ENCODE results near the gene NUBP1.

The NUBP1 gene

DNA sequence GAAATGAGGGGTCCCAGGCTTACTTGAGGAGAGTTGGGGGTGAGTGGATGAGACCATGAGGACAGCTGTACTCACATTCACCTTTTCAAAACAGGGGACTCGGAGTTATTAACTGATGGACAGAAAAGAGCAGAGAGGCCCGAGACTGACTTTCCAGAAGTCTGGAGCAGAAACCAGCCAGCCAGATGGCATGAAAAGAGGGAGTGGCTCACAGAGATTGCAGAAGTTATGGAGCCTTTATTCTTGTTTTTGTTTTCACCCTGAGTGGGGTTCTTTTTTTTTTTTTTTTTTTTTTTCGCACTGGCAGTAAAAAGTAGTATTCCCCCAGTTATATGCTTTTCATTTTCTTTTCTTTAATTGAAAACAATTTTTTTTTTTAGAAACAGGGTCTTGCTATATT lies 56.1 kb downstream of the NUBP1 start:
- no peak overlapping the region for H3K4me3 ChIP-seq (ENCODE audit: low read depth, low read length)
- no peak for DNase-seq (ENCODE audit: low read depth)
- TF ChIP-seq, protein P1, sequence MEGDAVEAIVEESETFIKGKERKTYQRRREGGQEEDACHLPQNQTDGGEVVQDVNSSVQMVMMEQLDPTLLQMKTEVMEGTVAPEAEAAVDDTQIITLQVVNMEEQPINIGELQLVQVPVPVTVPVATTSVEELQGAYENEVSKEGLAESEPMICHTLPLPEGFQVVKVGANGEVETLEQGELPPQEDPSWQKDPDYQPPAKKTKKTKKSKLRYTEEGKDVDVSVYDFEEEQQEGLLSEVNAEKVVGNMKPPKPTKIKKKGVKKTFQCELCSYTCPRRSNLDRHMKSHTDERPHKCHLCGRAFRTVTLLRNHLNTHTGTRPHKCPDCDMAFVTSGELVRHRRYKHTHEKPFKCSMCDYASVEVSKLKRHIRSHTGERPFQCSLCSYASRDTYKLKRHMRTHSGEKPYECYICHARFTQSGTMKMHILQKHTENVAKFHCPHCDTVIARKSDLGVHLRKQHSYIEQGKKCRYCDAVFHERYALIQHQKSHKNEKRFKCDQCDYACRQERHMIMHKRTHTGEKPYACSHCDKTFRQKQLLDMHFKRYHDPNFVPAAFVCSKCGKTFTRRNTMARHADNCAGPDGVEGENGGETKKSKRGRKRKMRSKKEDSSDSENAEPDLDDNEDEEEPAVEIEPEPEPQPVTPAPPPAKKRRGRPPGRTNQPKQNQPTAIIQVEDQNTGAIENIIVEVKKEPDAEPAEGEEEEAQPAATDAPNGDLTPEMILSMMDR (IDR thresholded peaks at IDR 0.05; ENCODE audit: low read depth, low read length, missing control alignments), result no peak

DNA sequence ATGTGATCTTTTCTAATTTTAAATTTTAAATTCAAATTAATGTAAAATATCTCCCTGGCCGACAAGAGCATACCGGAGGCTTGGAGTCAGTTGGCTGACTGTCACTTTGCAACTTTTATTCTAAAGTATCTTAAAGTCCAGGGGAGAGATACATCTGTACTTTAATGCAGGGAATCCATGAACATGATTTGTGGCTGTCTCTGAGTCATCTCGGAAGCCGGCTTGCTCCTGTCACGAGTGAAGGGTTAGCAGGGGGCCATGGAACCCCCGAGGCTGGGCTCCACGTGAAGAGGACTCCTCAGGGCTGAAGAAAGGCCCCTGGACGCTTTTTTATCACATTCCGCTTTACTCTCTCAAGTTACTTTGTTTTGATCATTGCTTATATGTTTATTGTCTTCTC lies 61.7 kb downstream of the NUBP1 start:
- DNase-seq (ENCODE audit: low read depth), result no peak
- H3K4me3 ChIP-seq (ENCODE audit: low read depth, low read length), result no peak overlapping the region
- TF ChIP-seq, protein P1 (IDR thresholded peaks at IDR 0.05; ENCODE audit: low read depth, low read length, missing control alignments), result no peak

DNA sequence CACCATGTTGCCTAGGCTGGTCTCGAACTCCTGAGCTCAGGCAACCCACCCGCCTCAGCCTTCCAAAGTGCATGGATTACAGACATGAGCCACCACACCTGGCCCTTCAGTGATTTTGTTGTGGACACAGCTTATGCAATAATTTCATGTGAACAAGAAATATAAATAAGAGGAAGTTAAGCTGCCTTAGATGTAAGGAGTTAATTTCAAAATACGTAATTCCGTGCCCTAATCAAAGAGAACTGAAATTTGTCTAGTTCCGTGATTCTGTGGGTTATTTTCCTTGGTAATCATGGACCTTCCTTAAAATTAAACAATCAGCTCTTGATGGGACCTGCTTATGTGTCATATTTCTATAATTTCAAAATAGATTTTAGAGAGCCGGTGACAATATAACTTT lies 63.1 kb downstream of the NUBP1 start:
- DNase-seq (ENCODE audit: low read depth), result no peak
- no peak overlapping the region for H3K4me3 ChIP-seq (ENCODE audit: low read depth, low read length)
- TF ChIP-seq, protein P1 (IDR thresholded peaks at IDR 0.05; ENCODE audit: low read depth, low read length, missing control alignments), result no peak

DNA sequence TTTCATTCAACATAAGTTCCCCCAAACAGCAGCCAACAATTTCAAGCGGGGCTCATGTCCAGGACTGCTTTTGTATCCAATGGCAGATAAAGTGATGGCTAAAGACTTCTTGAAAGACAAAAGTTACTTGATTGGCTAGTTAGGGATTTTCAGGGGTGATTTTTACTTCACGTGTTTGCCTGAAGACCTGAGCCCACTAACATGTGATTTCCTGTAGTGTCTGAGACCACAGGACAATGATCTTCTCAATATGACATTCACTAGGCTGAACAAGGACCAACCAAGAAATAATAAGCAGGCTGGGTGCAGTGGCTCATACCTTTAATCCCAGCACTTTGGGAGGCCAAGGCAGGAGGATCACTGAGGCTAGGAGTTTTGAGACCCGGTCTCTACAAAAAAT lies 64.6 kb downstream of the NUBP1 start:
- H3K4me3 ChIP-seq (ENCODE audit: low read depth, low read length), result no peak overlapping the region
- TF ChIP-seq, protein P1 (IDR thresholded peaks at IDR 0.05; ENCODE audit: low read depth, low read length, missing control alignments), result no peak
- DNase-seq (ENCODE audit: low read depth), result no peak

DNA sequence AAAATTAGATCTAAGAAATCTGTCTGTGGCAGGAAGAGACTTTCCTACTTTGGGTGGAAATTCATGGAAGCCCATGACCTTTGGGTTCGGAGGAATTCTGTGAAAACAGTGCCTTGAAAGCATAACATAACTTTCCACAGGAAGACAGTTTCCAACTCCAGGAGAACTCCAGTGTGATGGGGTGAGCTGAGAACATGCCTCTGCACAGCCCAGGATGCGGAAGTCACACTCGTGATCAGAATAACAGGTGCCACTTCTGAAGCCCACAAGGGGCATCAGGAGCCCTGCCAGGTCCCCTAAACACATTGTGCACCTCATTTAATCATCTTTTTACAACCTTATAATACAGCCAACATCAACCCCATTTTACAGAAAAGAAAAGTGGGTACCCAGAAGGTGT lies 65.2 kb downstream of the NUBP1 start:
- DNase-seq (ENCODE audit: low read depth), result no peak
- TF ChIP-seq, protein P1 (IDR thresholded peaks at IDR 0.05; ENCODE audit: low read depth, low read length, missing control alignments), result no peak
- H3K4me3 ChIP-seq (ENCODE audit: low read depth, low read length), result no peak overlapping the region

DNA sequence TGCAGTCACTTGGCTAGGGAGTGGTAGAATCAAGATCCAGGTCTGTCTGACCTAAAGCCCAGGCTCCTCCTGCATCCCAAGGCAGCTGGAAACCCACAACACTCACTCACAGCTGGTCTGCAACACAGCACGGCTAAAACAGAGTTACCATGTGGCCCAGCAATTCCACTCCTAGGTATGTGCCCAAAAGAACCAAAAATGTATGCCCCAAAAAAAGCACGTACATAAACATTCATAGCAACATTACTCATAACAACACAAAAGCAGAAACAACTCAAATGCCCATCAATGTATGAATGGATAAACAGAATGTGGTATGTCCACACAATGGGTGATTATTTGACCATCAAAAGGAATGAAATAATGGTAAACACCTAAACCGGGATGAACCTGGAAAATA lies 66.1 kb downstream of the NUBP1 start:
- TF ChIP-seq, protein P1 (IDR thresholded peaks at IDR 0.05; ENCODE audit: low read depth, low read length, missing control alignments), result no peak
- DNase-seq (ENCODE audit: low read depth), result no peak

DNA sequence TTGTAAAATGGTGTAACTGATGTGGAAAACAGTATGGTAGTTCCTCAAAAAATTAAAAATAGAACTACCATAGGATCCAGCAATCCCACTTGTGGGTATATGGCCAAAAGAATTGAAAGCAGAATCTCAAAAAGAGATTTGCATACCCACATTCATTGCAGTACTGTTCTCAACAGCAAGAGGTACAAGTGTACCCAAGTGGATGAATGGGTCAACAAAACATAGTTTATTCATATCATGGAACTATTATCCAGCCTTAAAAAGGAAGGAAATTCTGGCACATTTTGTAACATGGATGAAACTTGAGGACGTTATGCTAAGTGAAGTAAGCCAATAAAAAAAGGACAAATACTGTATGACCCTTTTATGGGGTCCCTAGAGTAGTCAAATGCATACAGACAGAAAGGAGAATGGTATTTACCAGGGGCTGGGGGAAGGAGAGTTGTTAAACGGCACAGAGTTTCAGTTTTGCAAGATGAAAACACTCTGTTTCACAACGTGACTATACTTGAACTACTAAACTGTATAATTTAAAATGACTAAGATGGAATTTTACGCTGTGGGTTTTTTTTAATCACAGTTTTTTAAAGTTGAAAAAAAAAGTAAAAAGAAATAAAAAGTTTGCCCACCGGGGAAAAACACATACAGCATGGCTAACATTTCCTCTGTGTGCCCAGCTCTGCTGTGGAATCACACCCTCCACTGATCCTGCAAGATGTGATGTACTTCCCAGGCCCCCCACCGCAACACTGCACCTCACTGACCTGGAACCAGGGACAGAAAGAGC lies 68.9 kb downstream of the NUBP1 start:
- no peak for DNase-seq (ENCODE audit: low read depth)
- TF ChIP-seq, protein P1 (IDR thresholded peaks at IDR 0.05; ENCODE audit: low read depth, low read length, missing control alignments), result peak; percentile 27
- H3K4me3 ChIP-seq (ENCODE audit: low read depth, low read length), result no peak overlapping the region

More for the DNA sequence above, 66.1 kb downstream of the NUBP1 start:
- H3K4me3 ChIP-seq (ENCODE audit: low read depth, low read length), result no peak overlapping the region

Data from GM12864 (cell line).